Neural progenitor cell (in vitro differentiated cells): Measurements from ENCODE around the gene EPSTI1. TPM values are rescaled to one million over a fixed set of nuclear protein-coding genes. Genes with fewer than 3 reads are reported as not detected.

Experiments used
- DNase-seq: peaks from one replicate; pipeline ENCODE4 v3.0.0-alpha.2; 2016; ENCODE audit warnings: low spot score
- H2AFZ ChIP-seq: fragments of 200-600 bp; sonication (generic); replicated peaks from 2 replicates; pipeline ENCODE4 v1.6.1; 2016; ENCODE audit warnings: antibody characterized with exemption
- H3F3A ChIP-seq: fragments of 200-600 bp; sonication (generic); 2 replicates; pipeline ENCODE4 v1.6.1; 2016; ENCODE audit warnings: antibody characterized with exemption, low read depth
- H3K27ac ChIP-seq: fragments of 200-600 bp; sonication (generic); 2 replicates; pipeline ENCODE4 v1.5.1; 2016; ENCODE audit warnings: mild to moderate bottlenecking
- H3K27me3 ChIP-seq: fragments of 200-600 bp; sonication (generic); 2 replicates; pipeline ENCODE4 v1.6.1; 2016; ENCODE audit warnings: mild to moderate bottlenecking, moderate library complexity
- H3K36me3 ChIP-seq: fragments of 200-600 bp; sonication (generic); 2 replicates; pipeline ENCODE4 v1.5.1; 2016
- H3K4me1 ChIP-seq: fragments of 200-600 bp; sonication (generic); 2 replicates; pipeline ENCODE4 v1.6.1; 2016; ENCODE audit warnings: mixed run types
- H3K4me2 ChIP-seq: fragments of 200-600 bp; sonication (generic); 2 replicates; pipeline ENCODE4 v1.6.1; 2016
- H3K4me3 ChIP-seq: fragments of 200-600 bp; sonication (generic); 2 replicates; pipeline ENCODE4 v1.5.1; 2016
- H3K79me2 ChIP-seq: fragments of 200-600 bp; sonication (generic); 2 replicates; pipeline ENCODE4 v1.6.1; 2016; ENCODE audit warnings: low read depth
- H3K9ac ChIP-seq: fragments of 200-600 bp; sonication (generic); 2 replicates; pipeline ENCODE4 v1.6.1; 2016
- H3K9me3 ChIP-seq: fragments of 200-600 bp; sonication (generic); 2 replicates; pipeline ENCODE4 v1.5.1; 2016; ENCODE audit warnings: low read depth
- H4K20me1 ChIP-seq: fragments of 200-600 bp; sonication (generic); 2 replicates; pipeline ENCODE4 v1.6.1; 2016; ENCODE audit warnings: low read depth
- H3K27ac Mint-ChIP-seq: 3 replicates; pipeline ENCODE4 v1.8.0; 2021; ENCODE audit warnings: mixed read lengths
- H3K27me3 Mint-ChIP-seq: 2 replicates; pipeline ENCODE4 v1.8.0; 2022; ENCODE audit warnings: low read depth, mild to moderate bottlenecking, inconsistent platforms, moderate library complexity, mixed read lengths; ENCODE audit not compliant: insufficient read depth
- H3K36me3 Mint-ChIP-seq: 3 replicates; pipeline ENCODE4 v1.8.0; 2021; ENCODE audit warnings: mixed read lengths
- H3K4me1 Mint-ChIP-seq: 3 replicates; pipeline ENCODE4 v1.8.0; 2021; ENCODE audit warnings: mixed read lengths
- H3K4me3 Mint-ChIP-seq: 3 replicates; pipeline ENCODE4 v1.8.0; 2021; ENCODE audit warnings: mild to moderate bottlenecking, moderate library complexity, mixed read lengths
- H3K9me3 Mint-ChIP-seq: 3 replicates; pipeline ENCODE4 v1.8.0; 2020; ENCODE audit warnings: mixed read lengths
- EZH2 ChIP-seq: fragments of 200-600 bp; sonication (generic); IDR thresholded peaks from 2 replicates; pipeline ENCODE4 v1.6.1; 2017; ENCODE audit warnings: antibody characterized with exemption, mild to moderate bottlenecking, moderate library complexity
- EZH2phosphoT487 ChIP-seq: fragments of 200-600 bp; sonication (generic); IDR thresholded peaks from 2 replicates; pipeline ENCODE4 v1.6.1; 2017; ENCODE audit warnings: antibody characterized with exemption
- total RNA-seq: library from RNA; depleted of rRNA; stranded (reverse); fragments of >200 nt; gene quantifications from 2 replicates; pipeline ENCODE4 v1.2.3, GENCODE V29; 2015; ENCODE audit warnings: low replicate concordance
- TF ChIP-seq, protein P1 (sequence below): fragments of 200-600 bp; sonication (generic); IDR thresholded peaks from 2 replicates; pipeline ENCODE4 v1.5.1; 2017; ENCODE audit warnings: antibody characterized with exemption, mild to moderate bottlenecking

EPSTI1 gene
- total RNA-seq, 1 donor from 2014 or later: 0.32 TPM

DNA sequence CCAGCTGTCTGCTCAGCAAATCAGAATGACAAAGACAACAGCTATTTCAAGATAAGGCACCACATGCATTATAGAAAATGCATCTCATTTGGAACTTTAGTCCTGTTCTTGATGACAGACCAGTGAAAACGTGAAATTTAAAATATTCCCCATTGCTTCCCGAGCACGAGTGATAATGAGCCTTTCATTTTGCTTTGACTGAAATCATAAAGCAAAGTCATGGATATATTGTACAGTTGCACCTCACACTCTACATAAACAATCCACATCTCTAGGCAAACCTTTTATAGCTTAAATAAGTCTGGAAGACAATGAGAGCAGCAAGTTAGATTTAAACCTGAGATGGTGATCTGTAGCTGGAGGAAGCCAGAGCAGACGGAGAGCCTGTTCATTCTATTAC lies 131.6 kb downstream of the EPSTI1 start:
- no peak for TF ChIP-seq EZH2phosphoT487
- no peak for TF ChIP-seq EZH2
- TF ChIP-seq, protein P1, sequence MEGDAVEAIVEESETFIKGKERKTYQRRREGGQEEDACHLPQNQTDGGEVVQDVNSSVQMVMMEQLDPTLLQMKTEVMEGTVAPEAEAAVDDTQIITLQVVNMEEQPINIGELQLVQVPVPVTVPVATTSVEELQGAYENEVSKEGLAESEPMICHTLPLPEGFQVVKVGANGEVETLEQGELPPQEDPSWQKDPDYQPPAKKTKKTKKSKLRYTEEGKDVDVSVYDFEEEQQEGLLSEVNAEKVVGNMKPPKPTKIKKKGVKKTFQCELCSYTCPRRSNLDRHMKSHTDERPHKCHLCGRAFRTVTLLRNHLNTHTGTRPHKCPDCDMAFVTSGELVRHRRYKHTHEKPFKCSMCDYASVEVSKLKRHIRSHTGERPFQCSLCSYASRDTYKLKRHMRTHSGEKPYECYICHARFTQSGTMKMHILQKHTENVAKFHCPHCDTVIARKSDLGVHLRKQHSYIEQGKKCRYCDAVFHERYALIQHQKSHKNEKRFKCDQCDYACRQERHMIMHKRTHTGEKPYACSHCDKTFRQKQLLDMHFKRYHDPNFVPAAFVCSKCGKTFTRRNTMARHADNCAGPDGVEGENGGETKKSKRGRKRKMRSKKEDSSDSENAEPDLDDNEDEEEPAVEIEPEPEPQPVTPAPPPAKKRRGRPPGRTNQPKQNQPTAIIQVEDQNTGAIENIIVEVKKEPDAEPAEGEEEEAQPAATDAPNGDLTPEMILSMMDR: no peak
- H3K9ac ChIP-seq: no peak overlapping the region
- H2AFZ ChIP-seq: peak overlapping the region; percentile 20
- no peaks in the 10 kb centered on the region for H4K20me1 ChIP-seq
- H3K4me1 Mint-ChIP-seq: peaks cover 7% of the 10 kb centered on the region
- no peak overlapping the region for H3K4me3 Mint-ChIP-seq
- H3K79me2 ChIP-seq: no peaks in the 10 kb centered on the region
- no peak for DNase-seq
- no peaks in the 10 kb centered on the region for H3K36me3 Mint-ChIP-seq
- no peaks in the 10 kb centered on the region for H3K27me3 ChIP-seq
- no peaks in the 10 kb centered on the region for H3F3A ChIP-seq
- H3K4me1 ChIP-seq: peaks cover 4% of the 10 kb centered on the region
- H3K9me3 ChIP-seq: no peaks in the 10 kb centered on the region
- H3K4me3 ChIP-seq: no peak overlapping the region
- H3K27ac ChIP-seq: no peak overlapping the region
- H3K4me2 ChIP-seq: no peak overlapping the region
- H3K36me3 ChIP-seq: no peaks in the 10 kb centered on the region
- peaks cover 12% of the 10 kb centered on the region for H3K27me3 Mint-ChIP-seq
- no peaks in the 10 kb centered on the region for H3K9me3 Mint-ChIP-seq
- no peak overlapping the region for H3K27ac Mint-ChIP-seq

DNA sequence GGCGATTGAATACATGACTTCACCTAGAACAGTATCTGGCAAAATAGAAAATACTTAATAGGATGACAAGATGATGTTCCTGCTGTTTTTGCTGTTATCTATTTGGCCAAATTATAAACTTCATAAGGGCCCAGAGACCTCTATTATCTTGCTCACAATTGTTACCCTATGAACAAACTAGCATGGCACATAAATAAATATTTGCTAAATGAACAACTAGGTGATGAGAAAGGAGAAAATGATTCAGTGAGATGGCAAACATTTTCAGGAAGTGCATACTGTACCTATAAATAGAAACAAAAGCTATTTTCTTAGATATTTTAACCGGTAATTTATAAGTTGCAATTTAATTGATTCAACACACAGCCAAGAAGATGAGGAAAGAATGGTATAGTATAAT lies 132.3 kb downstream of the EPSTI1 start:
- Mint-ChIP-seq H3K4me1 (peaks cover 1% of the 10 kb centered on the region), H3K36me3 (no peaks in the 10 kb centered on the region), H3K9me3 (no peaks in the 10 kb centered on the region), H3K27ac (no peak overlapping the region), H3K27me3 (peaks cover 7% of the 10 kb centered on the region), H3K4me3 (no peak overlapping the region)
- Histone ChIP-seq H3K27me3 (no peaks in the 10 kb centered on the region), H3F3A (no peaks in the 10 kb centered on the region), H3K27ac (no peak overlapping the region), H4K20me1 (no peaks in the 10 kb centered on the region), H3K4me1 (peaks cover 4% of the 10 kb centered on the region), H3K4me2 (no peak overlapping the region), H3K36me3 (no peaks in the 10 kb centered on the region), H3K9ac (no peak overlapping the region), H3K4me3 (no peak overlapping the region), H2AFZ (no peak overlapping the region), H3K79me2 (no peaks in the 10 kb centered on the region), H3K9me3 (no peaks in the 10 kb centered on the region)
- DNase-seq: no peak
- TF ChIP-seq, protein P1: no peak
- TF ChIP-seq EZH2: no peak
- TF ChIP-seq EZH2phosphoT487: no peak

DNA sequence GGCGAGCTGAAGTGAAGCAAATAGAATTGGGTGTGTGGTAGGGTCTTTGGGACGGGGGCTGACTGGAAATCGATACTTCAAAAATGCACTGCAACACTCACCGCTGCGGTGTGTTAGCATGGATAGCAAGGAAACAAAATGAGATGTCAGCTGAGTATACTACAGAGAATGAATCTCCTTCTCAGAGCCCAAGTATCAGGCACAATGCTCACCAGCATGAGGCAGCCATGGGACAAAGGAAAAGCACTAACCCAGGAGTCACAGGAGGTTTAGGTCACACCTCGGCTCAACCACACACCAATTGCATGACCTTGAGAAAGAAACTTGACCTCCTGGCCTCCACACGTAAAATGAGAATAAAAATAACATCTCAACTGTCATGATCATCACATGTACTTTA lies 136.6 kb downstream of the EPSTI1 start:
- TF ChIP-seq EZH2 (no peak), EZH2phosphoT487 (no peak)
- TF ChIP-seq, protein P1: no peak
- H3K27ac Mint-ChIP-seq: no peak overlapping the region
- peaks cover 2% of the 10 kb centered on the region for H3K27me3 Mint-ChIP-seq

More for the DNA sequence above, 136.6 kb downstream of the EPSTI1 start:
- Mint-ChIP-seq H3K9me3 (no peaks in the 10 kb centered on the region), H3K36me3 (no peaks in the 10 kb centered on the region), H3K4me1 (no peaks in the 10 kb centered on the region), H3K4me3 (no peak overlapping the region)
- no peaks in the 10 kb centered on the region for H3K79me2 ChIP-seq
- no peak overlapping the region for H3K4me3 ChIP-seq
- no peak overlapping the region for H2AFZ ChIP-seq
- H3K4me2 ChIP-seq: no peak overlapping the region
- DNase-seq: no peak
- H3K27me3 ChIP-seq: no peaks in the 10 kb centered on the region
- H3K9ac ChIP-seq: no peak overlapping the region
- no peaks in the 10 kb centered on the region for H3K9me3 ChIP-seq
- H3K36me3 ChIP-seq: no peaks in the 10 kb centered on the region
- no peak overlapping the region for H3K27ac ChIP-seq
- no peaks in the 10 kb centered on the region for H3F3A ChIP-seq
- no peaks in the 10 kb centered on the region for H3K4me1 ChIP-seq
- H4K20me1 ChIP-seq: no peaks in the 10 kb centered on the region
